Measurements from ENCODE around the gene KCNA2. TPM values are rescaled to one million over a fixed set of nuclear protein-coding genes. Genes with fewer than 3 reads are reported as not detected.
A peak's percentile ranks its signal among the peaks of the same experiment; 100 is the strongest.

The KCNA2 gene
- polyA plus RNA-seq, 3 donors, result 0.36 to 0.47 (median 0.36) TPM

DNA sequence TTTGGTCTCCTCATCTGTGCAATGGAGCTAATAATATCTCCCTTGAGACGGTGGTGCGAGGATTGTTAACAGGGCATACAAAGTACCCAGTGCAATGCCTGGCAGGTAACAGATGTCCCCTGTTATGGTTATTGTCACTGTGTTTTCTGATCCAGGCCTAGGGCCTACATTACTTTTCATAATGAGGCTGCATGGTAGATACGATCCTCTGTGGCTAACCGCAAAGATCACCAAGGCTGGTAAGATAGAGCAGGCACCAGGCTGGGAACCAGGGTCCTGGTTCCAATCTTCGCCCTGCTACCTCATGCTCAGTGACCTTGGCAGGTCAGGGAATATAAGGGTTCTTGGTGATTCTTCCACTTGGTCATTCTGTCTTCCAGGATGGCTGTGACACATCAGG lies 22.7 kb downstream of the KCNA2 start:
- DNase-seq (ENCODE audit: extremely low read depth in 1 of 11, low read depth in 9 of 11, low spot score in 4 of 11), result no peak

GRCh38 chr1:110582378-110582777 lies 23.8 kb downstream of the KCNA2 start:
- no peak for DNase-seq (ENCODE audit: extremely low read depth in 1 of 11, low read depth in 9 of 11, low spot score in 4 of 11)

DNA sequence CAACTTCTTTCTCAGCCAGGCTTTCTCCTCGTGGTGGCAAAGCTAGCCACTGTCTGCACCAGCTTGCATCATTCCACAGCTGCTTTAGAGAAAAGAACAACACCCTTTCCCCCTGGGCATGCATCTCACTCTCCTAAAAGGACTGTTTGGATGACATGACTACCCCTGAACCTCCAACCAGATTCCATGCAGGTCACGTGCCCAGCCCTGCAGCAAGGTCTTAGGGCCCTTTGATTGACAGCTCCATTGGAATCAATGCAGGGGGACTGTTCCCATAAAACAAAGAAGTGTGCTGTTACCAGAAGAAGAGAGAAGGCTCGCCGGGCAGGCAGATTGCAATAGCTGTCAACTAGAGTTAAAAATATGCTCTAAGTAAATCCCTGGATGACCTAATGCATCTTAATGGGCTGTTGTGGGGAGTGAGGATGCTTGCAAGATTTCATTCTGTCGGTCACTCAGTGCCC lies 24.4 kb downstream of the KCNA2 start:
- DNase-seq (ENCODE audit: extremely low read depth in 1 of 11, low read depth in 9 of 11, low spot score in 4 of 11), result no peak

DNA sequence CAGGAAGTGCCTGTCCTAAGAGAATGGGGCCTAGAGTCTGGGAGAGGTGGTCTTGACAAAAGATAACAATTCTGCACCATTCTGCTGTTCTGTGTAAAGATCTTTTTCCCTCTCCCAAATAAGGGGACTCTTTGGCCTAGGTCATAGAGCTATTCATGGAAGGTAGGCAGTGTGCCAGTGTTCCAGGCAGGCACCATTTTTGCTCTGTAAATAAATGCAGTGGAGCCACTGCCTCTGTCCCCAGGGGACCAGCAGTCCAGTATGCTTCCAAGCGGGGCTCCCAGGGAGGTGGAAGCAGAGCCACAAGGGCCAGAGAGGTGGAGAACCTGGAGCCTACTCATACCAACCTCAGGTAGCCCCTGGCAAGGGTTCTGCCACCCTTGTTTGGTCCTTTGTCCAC lies 25.9 kb downstream of the KCNA2 start:
- DNase-seq (ENCODE audit: extremely low read depth in 1 of 11, low read depth in 9 of 11, low spot score in 4 of 11), result no peak

- no peak for DNase-seq (ENCODE audit: extremely low read depth in 1 of 11, low read depth in 9 of 11, low spot score in 4 of 11)
These were observed 26.7 kb downstream of the KCNA2 start for GRCh38 chr1:110579460-110579859.

GRCh38 chr1:110576441-110576840 lies 29.7 kb downstream of the KCNA2 start:
- no peak for DNase-seq (ENCODE audit: extremely low read depth in 1 of 11, low read depth in 9 of 11, low spot score in 4 of 11)

DNA sequence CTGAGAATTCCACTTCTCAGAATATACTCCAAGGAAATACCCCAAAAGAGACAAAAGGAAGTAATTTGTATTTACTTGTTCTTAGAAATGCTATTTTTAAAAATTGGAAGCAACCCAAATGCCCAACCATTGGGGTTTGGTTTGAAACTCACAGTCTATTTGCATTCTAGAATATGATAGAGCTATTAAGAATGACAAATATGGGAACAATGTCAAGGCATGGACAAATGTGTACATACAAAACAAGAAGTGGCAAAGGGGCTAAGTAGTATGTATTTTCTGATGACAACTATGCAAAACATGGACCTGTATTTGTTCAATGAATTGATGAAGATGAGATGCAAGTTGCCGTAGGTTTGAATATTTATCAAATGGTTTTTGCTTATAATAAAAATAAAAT lies 32.8 kb downstream of the KCNA2 start:
- no peak for DNase-seq (ENCODE audit: extremely low read depth in 1 of 11, low read depth in 9 of 11, low spot score in 4 of 11)

DNA sequence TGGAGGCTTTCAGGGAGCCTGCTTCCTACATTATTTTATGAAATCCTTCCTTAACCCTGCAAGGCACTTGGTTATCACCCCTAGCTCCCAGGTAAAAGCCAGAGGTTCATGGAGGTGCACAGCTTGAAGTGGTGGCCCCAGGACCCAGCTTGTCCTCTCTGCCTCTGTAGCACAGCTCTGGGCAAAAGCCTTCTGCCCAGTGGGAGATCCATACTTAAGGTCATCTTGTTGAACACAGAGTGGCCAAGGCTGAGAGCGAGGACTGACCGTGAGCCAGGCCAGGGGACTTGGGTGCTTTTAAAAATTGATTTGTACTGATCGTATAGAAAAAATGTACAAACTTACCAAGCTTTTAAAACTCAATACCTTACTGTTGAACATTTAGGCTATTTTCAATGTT lies 33.4 kb downstream of the KCNA2 start:
- no peak for DNase-seq (ENCODE audit: extremely low read depth in 1 of 11, low read depth in 9 of 11, low spot score in 4 of 11)

GRCh38 chr1:110570901-110571300 lies 35.3 kb downstream of the KCNA2 start:
- no peak for DNase-seq (ENCODE audit: extremely low read depth in 1 of 11, low read depth in 9 of 11, low spot score in 4 of 11)

DNA sequence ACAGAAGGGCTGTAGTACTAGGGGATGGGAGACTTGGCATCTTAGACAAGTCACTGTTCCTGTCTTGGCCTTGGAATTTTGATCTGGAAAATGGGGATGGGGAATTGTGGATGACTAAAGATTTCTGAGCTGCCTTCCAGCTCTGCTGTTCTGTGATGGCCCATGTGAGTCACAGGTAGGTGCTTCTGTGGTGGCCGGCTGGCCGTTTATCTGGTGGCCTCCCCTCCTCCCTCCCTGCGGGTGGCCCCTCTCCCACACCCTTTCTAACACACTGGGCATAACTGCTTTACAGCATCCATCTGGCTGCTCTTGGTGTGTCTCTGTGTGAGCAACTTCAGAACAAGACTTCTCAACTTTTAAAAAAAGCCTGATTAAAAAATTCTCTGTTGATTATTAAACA lies 35.9 kb downstream of the KCNA2 start:
- DNase-seq (ENCODE audit: extremely low read depth in 1 of 11, low read depth in 9 of 11, low spot score in 4 of 11), result no peak

- no peak for DNase-seq (ENCODE audit: extremely low read depth in 1 of 11, low read depth in 9 of 11, low spot score in 4 of 11)
These were observed 39.3 kb downstream of the KCNA2 start for GRCh38 chr1:110566836-110567235.

DNA sequence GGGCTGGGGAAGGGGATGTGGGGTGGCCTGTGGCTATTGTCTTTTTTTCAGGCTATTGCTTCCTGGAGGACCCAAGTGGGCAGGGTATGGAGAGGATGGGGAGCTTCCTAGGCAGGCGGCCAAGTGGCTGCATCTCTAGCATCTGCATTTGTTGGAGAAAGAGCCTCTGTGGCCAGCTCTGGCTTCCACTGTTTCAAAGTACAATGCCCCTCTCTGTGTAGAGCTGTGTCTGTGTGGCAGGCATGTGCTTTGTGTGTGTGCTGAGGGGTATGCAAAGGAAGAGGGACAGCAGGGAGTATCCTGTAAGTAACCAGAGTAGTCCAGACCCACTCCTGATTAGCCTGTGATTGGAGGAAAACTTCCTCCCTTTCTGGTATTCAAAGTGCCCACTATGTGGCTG lies 40.6 kb downstream of the KCNA2 start:
- no peak for DNase-seq (ENCODE audit: extremely low read depth in 1 of 11, low read depth in 9 of 11, low spot score in 4 of 11)

GRCh38 chr1:110563089-110563488 lies 43.1 kb downstream of the KCNA2 start:
- no peak for DNase-seq (ENCODE audit: extremely low read depth in 1 of 11, low read depth in 9 of 11, low spot score in 4 of 11)

DNA sequence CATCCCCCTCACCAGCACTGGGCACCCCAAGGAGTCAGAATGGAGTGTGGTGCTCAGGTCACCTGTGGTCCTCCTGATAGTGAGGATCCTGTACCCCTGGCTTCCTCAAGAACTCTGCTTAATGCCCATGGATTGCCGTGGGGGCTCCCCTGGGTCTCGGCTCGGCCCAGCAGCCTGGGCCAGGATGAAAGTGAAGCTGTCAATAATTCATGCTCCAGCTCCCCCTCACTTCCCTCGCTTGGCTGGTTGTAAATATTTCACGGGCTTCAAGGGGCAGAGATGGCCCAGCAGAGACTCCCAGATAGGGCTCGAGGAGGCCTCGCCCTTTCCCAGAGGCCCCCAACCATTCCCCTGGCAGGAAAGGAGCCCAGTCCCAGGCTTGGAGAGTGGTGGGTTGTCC lies 44.6 kb downstream of the KCNA2 start:
- DNase-seq (ENCODE audit: extremely low read depth in 1 of 11, low read depth in 9 of 11, low spot score in 4 of 11), result peak in 2 of 11 donors; percentile 8 to 10

DNA sequence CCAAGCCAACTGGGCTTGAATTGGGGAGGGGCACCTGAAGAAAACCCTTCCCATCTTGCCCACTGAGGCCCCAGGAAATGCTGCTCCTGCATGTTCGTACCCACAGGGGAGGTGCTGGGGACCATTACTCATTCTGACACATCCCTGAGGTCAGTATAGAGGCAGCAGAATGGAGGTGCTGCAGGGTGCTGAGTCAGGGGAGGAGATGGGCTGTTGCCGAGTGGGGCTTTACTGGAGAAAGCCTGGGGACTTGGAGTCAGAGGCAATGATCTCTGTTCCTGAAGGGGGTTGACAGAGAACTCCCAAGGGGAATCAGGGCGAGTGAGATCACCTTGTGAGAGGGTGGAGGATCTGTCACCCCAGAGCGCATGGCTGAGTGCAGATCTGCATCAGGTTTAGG lies 47.0 kb downstream of the KCNA2 start:
- no peak for DNase-seq (ENCODE audit: extremely low read depth in 1 of 11, low read depth in 9 of 11, low spot score in 4 of 11)

- no peak for DNase-seq (ENCODE audit: extremely low read depth in 1 of 11, low read depth in 9 of 11, low spot score in 4 of 11)
These were observed 48.7 kb downstream of the KCNA2 start for GRCh38 chr1:110557481-110557880.

DNA sequence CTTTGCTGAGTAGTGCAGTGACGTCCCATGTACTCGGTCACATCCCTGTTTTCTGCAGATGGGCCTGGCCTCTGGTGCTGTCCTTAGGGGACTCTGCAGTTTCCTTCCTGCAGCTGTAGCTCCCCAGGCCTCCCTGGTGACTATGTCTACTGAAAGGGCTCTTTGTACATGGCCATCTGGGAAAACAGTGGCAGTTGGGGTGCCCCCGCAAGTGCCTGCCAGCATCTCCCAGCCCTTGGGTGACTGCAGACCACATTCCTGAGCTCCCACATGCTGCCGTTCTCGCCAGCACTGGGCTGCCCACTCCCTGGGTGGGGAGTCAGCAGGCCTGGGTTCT lies 49.7 kb downstream of the KCNA2 start:
- no peak for DNase-seq (ENCODE audit: extremely low read depth in 1 of 11, low read depth in 9 of 11, low spot score in 4 of 11)

- DNase-seq (ENCODE audit: extremely low read depth in 1 of 11, low read depth in 9 of 11, low spot score in 4 of 11), result peak in 1 of 11 donors; percentile 4
These were observed 50.2 kb downstream of the KCNA2 start for GRCh38 chr1:110555807-110556470.

DNA sequence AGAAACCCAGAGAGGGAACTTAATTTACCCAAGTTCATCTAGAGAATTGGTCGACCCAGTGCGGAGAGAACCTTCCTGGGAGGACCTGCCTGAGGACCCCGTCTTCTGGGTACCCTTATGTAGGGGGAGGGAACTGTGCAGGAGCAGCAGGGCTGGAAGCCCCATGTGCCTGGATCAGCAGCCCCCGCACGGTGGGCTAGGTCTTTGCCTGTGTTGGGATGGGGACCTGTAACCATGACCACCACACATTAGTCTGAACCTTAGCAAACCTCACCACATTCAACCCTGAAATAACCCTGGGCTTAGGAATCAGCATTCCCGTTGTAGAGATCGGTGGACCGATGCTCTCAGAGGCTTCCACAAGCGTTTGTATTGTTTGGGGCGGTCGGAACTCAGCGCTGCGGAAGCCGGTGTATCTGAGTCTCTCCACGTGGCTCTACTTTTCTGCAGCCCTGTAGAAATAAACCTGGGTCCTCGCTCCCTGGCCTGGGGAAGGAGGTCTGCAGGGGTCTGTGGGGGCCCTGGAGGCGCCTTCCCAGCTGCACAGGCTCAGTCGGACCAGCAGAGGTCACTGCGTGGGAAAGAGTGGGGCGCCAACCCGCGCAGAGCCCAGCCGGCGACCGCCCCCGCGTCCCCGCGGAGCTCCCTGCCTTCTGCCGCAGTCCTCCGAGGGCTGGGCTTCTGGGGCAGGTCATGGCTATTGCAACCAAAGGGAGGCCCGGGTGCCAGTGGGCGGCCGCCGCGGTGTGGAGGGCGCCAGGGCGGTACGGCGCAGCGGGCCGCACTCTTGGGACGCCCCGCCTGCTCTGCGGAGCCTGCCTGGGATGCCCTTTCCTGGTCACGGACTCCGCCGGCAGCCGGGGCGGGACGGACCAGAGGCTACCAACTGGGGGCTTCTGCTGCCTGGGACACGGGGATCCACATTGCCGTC lies 51.0 kb downstream of the KCNA2 start:
- peak in 8 of 11 donors; percentile 24 to 38 (median 29) for DNase-seq (ENCODE audit: extremely low read depth in 1 of 11, low read depth in 9 of 11, low spot score in 4 of 11)

DNA sequence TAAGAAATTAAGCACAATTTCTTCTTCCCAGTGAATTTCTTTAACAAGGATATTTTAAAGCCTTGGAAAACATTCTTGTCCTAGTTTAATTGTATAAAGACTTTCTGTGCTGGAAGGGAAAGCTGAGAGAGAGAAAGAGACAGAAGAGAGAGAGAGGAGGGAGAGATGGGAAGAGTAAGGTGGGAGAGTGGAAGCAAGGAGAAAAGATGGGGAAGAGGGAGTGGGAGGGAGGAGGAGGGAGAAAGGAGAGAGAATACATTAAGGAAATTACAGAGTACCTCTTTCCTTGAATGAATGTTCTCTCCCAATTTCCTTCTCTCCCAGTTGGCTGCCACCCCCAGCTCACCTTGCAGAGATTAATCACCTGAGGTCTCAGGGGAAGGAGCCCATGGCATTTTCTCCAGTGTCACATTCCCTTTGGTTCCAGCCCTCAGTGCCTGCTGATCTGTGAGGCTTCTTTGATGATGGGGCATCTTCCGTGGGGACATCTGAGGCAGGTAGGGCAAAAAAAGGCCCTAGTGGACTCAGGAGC lies 54.8 kb downstream of the KCNA2 start:
- no peak for DNase-seq (ENCODE audit: extremely low read depth in 1 of 11, low read depth in 9 of 11, low spot score in 4 of 11)

All from renal cortex interstitium (tissue), 11 donors.